ENCODE measurements around the gene PNPLA6.

Gene PNPLA6

DNA sequence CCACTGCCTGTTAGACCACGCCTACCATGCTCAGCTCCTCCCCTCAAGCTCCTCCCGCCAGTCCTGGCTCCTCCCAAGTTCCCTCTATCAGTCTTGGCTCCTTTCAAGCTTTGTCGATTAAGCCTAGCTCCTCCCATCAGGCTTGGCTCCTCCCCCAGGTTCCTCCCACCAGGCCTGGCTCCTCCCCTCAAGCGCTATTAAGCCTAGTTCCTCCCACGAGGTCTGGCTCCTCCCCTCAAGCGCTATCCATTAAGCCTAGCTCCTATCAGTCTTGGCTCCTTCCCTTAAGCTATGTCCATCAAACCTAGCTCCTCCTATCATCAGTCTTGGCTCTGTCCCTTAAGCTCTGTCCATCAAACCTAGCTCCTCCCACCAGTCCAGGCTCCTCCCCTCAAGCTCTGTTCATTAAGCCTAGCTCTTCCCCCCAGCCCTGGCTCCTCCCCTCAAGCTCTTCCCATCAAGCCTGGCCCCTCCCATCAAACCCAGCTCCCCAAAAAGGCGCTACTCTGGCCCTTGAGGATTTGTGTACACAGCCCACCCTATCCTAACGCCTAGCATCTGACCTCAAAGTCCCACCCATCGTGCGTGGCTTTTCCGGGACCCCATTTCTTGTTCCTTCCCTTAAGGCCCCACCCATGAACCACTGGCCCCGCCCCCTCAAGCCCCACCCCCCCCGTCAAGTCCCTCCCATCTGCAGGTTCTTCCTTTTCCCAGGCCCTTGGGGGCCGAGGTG is 70.1 kb downstream of the PNPLA6 start:
- DNase-seq, result no peak

DNA sequence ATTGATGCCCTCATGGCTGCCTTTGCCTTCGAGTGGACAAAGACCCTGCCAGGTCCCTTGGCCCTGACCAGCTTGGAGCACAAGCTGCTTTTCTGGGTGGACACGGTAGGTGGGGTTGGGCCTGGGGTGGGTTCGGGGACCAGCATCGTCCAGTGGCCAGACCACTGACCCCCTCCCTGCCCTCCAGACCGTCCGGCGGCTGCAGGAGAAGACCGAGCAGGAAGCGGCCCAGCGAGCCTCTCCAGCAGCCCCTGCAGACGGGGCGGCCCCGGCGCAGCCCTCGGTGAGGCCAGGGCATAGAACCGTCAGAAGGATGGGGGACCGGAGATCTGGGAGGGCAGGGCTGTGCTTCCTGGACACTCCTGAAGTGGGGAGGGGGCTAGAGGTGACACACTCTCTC is 70.8 kb downstream of the PNPLA6 start:
- DNase-seq, result no peak

DNA sequence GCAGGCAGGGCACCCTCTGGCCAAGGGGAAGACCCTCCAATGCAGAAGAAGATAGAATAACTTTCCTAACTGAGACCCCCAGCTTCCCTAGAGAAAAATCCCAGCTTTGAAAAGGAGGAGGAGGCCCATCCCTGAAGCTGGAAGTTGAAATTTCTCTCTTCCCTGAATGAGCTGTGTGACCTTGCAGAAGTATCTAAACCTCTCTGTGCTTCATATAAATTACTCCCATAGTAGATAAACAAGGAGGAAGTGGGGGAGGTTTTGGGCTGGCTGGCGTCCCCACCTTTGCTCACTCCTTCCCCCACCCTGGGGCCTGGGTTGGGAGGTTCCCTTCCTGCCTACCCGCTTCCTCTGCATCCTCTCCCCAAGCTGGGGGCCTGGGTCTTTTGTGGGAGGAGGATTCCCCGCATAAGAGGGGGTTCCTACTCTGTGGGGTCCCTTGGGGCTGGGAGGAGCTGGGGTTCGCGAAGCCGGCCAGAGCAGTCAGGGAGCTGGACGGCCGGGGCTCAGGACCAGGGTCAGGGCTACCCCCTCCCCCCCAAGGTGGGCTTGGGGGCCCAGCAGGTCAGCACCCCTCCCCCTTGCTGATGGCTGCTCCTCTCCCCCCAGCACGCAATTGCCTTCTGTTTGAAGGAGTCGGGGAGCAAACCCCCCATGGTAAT is 71.8 kb downstream of the PNPLA6 start:
- no peak for DNase-seq

DNA sequence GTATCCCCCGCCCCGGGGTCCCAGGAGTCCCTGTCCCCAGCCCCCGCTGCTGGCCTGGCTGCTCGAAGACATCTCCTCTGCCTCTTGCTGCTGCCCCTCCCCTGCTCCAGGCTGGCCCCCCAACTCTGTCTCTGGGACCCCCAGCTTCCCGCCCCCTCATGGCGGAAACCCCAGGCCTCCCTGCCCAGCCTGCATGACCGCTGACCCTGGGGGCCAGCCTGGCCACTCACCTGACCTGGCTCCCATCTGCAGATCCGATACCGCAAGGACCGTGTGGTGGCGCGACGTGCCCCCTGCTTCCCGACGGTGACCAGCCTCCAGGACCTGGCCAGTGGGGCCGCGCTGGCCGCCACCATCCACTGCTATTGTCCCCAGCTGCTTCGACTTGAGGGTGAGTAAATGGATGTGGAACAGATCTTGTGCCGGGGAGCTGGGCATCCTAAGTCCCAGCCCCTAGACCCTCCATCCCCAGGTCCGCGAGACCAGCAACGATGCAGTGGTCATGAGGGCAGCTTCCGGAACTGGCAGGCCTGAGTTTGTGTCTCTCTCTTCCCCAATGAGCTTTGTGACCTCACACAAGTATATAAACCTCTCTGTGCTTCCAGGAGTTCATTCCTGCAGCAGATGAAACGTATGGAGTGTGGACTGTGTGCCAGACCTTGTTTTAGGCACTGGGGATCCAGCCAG is 72.5 kb downstream of the PNPLA6 start:
- no peak for DNase-seq

DNA sequence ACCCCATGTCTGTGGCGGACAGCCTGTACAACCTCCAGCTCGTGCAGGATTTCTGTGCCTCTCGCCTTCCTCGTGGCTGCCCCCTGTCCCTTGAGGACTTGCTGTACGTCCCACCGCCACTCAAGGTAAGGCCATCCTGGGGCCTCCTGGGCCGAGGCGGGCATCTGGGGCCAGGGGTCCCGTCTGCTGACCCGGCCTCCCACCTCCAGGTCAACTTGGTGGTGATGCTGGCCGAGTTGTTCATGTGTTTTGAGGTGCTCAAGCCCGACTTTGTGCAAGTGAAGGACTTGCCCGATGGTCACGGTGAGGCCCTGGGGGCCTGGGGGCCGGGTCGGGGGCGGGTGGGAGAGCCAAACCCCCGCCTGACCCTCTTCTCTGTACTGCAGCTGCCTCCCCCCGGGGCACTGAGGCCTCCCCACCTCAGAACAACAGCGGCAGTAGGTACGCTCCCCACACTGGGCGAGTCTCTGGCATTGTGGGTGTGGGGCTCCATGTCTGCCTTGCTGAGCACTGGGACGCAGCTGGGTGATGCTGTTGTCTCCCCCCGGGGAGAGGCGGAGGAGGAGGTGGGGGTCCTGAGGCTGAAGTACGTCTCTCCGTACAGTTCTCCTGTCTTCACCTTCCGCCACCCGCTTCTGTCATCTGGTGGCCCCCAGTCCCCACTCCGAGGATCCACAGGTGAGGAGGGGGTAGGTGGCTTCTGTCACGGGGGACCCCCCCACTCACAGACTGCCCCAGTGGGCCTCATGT is 75.1 kb downstream of the PNPLA6 start:
- DNase-seq, result no peak

All from right forelimb (tissue), 1 donor.